Hepatocyte (in vitro differentiated cells): ENCODE measurements around the gene PIK3R2.

ENCODE experiments used
- EZH2 ChIP-seq: fragments of 200-600 bp; sonication (generic); IDR thresholded peaks from 2 replicates; pipeline ENCODE4 v1.6.1; 2016; ENCODE audit warnings: antibody characterized with exemption, mild to moderate bottlenecking, borderline replicate concordance
- EZH2phosphoT487 ChIP-seq: fragments of 200-600 bp; sonication (generic); IDR thresholded peaks from one replicate; pipeline ENCODE4 v1.6.1; 2018; ENCODE audit warnings: antibody characterized with exemption, mild to moderate bottlenecking, low read depth, moderate library complexity; ENCODE audit not compliant: unreplicated experiment, severe bottlenecking
- TF ChIP-seq, protein P1 (sequence below): fragments of 200-600 bp; sonication (generic); IDR thresholded peaks from 2 replicates; pipeline ENCODE4 v1.5.1; 2016; ENCODE audit warnings: antibody characterized with exemption, mild to moderate bottlenecking; ENCODE audit not compliant: poor library complexity

DNA sequence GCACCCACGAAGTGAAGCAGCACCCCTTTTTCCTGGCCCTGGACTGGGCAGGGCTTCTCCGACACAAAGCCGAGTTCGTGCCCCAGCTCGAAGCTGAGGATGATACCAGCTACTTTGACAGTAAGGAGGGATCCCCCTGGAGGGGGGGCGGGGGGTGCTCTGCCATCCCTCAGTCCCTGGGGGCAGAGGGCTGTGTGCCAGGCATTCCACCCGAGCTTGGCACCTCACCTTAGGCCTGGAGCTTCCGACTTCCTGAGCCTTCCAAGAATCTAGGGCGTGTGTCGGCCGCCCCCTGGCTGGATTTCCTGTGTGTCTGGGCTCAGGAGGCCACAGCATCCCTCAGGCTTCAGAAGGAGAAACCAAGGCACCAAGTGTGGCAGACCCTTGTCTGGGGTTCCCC lies 15.7 kb upstream of the PIK3R2 start:
- TF ChIP-seq, protein P1, sequence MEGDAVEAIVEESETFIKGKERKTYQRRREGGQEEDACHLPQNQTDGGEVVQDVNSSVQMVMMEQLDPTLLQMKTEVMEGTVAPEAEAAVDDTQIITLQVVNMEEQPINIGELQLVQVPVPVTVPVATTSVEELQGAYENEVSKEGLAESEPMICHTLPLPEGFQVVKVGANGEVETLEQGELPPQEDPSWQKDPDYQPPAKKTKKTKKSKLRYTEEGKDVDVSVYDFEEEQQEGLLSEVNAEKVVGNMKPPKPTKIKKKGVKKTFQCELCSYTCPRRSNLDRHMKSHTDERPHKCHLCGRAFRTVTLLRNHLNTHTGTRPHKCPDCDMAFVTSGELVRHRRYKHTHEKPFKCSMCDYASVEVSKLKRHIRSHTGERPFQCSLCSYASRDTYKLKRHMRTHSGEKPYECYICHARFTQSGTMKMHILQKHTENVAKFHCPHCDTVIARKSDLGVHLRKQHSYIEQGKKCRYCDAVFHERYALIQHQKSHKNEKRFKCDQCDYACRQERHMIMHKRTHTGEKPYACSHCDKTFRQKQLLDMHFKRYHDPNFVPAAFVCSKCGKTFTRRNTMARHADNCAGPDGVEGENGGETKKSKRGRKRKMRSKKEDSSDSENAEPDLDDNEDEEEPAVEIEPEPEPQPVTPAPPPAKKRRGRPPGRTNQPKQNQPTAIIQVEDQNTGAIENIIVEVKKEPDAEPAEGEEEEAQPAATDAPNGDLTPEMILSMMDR, result no peak
- no peak for TF ChIP-seq EZH2
- no peak for TF ChIP-seq EZH2phosphoT487
